PC-3 (cell line): Measurements from ENCODE around the gene ASB10. TPM values are rescaled to one million over a fixed set of nuclear protein-coding genes. Genes with fewer than 3 reads are reported as not detected.

Experiments
- ATAC-seq: fragments of 200-7000 bp; cut with Tn5 transposase; 2 replicates; pipeline ENCODE4 v1.9.1; 2020; ENCODE audit warnings: mild to moderate bottlenecking, moderate library complexity
- BruUV-seq: library from RNA; stranded (reverse); fragments of 400-500 nt; replicated peaks from 2 replicates; lab custom pipeline; 2021; lab: Mats Ljungman, UMichigan
- CTCF ChIA-PET: fragments of 300-600 bp; sonication (Branson Sonifier 250); formaldehyde crosslinking; loops from one replicate; lab custom pipeline; 2022; ENCODE audit warnings: antibody characterized with exemption; lab: Charles Lee
- POLR2A ChIA-PET: fragments of 300-600 bp; sonication (Branson Sonifier 250); formaldehyde crosslinking; loops from one replicate; lab custom pipeline; 2022; ENCODE audit warnings: antibody characterized with exemption; ENCODE audit not compliant: unreplicated experiment; lab: Charles Lee
- DNase-seq: peaks from one replicate; pipeline ENCODE4 v3.0.0-alpha.2; 2015
- H2AFZ ChIP-seq: fragments of 300-600 bp; sonication (generic); 2 replicates; pipeline ENCODE4 v1.6.0; 2016; ENCODE audit warnings: antibody characterized with exemption, low read length
- H3F3A ChIP-seq: fragments of 300-600 bp; sonication (generic); one replicate; pipeline ENCODE4 v1.6.0; 2017; ENCODE audit warnings: antibody characterized with exemption, low read length, control low read depth, mild to moderate bottlenecking; ENCODE audit not compliant: unreplicated experiment
- H3K27ac ChIP-seq: fragments of 300-600 bp; sonication (generic); 2 replicates; pipeline ENCODE4 v1.5.1; 2016; ENCODE audit warnings: mild to moderate bottlenecking, low read length
- H3K27me3 ChIP-seq: fragments of 300-600 bp; sonication (generic); 2 replicates; pipeline ENCODE4 v1.6.1; 2016; ENCODE audit warnings: low read length, mixed read lengths
- H3K36me3 ChIP-seq: fragments of 300-600 bp; sonication (generic); 2 replicates; pipeline ENCODE4 v1.6.1; 2016; ENCODE audit warnings: low read depth, mixed run types, low read length, mixed read lengths
- H3K4me1 ChIP-seq: fragments of 300-600 bp; sonication (generic); 2 replicates; pipeline ENCODE4 v1.5.1; 2016; ENCODE audit warnings: low read length; ENCODE audit not compliant: insufficient read depth
- H3K4me2 ChIP-seq: fragments of 300-600 bp; sonication (generic); 2 replicates; pipeline ENCODE4 v1.6.0; 2016; ENCODE audit warnings: low read length
- H3K4me3 ChIP-seq: fragments of 300-600 bp; sonication (generic); 2 replicates; pipeline ENCODE4 v1.5.1; 2016; ENCODE audit warnings: mild to moderate bottlenecking, low read length, mixed read lengths
- H3K79me2 ChIP-seq: fragments of 300-600 bp; sonication (generic); 2 replicates; pipeline ENCODE4 v1.6.1; 2017; ENCODE audit warnings: low read length, mixed read lengths
- H3K9ac ChIP-seq: fragments of 300-600 bp; sonication (generic); 2 replicates; pipeline ENCODE4 v1.6.0; 2016; ENCODE audit warnings: mild to moderate bottlenecking, low read length
- H3K9me2 ChIP-seq: fragments of 300-600 bp; sonication (generic); replicated peaks from 2 replicates; pipeline ENCODE4 v1.6.1; 2016; ENCODE audit warnings: mixed run types, low read length, mixed read lengths
- H3K9me3 ChIP-seq: fragments of 300-600 bp; sonication (generic); 2 replicates; pipeline ENCODE4 v1.6.1; 2016; ENCODE audit warnings: low read length, mixed read lengths
- H4K20me1 ChIP-seq: fragments of 300-600 bp; sonication (generic); 2 replicates; pipeline ENCODE4 v1.6.1; 2016; ENCODE audit warnings: low read length, mixed read lengths
- EZH2 ChIP-seq: fragments of 300-600 bp; sonication (generic); IDR thresholded peaks from one replicate; pipeline ENCODE4 v1.6.1; 2017; ENCODE audit warnings: antibody characterized with exemption, mild to moderate bottlenecking, low read length; ENCODE audit not compliant: unreplicated experiment
- EZH2phosphoT487 ChIP-seq: fragments of 300-600 bp; sonication (generic); IDR thresholded peaks from 2 replicates; pipeline ENCODE4 v1.6.1; 2018; ENCODE audit warnings: mild to moderate bottlenecking, antibody characterized with exemption, low read length, borderline replicate concordance
- intact Hi-C: fragments of 100-400 bp; cut with micrococcal nuclease; formaldehyde crosslinking; loops from 2 replicates; pipeline ENCODE4 v1.9.0; 2023
- total RNA-seq: library from RNA; depleted of rRNA; stranded (reverse); fragments of >200 nt; gene quantifications from 2 replicates; pipeline ENCODE4 v1.2.3, GENCODE V29; 2014
- TF ChIP-seq, protein P1 (sequence below): fragments of 300-600 bp; sonication (generic); conservative IDR thresholded peaks from 2 replicates; pipeline ENCODE4 v1.5.1; 2017; ENCODE audit warnings: antibody characterized with exemption, low read depth, mild to moderate bottlenecking, low read length

ASB10 gene
- total RNA-seq, 1 experiment from 2014 or later, result not detected

- intact Hi-C loops, result no loop called here
- no peaks in the 10 kb centered on the region for H3K9me3 ChIP-seq
- H3K27me3 ChIP-seq, result no peaks in the 10 kb centered on the region
- DNase-seq (no peak), ATAC-seq (no peak)
- H3K4me2 ChIP-seq, result no peak overlapping the region
- POLR2A ChIA-PET, result no interaction called here
- no peaks in the 10 kb centered on the region for H3K4me1 ChIP-seq
- H3K79me2 ChIP-seq, result no peaks in the 10 kb centered on the region
- CTCF ChIA-PET, result interaction anchor here (0.6 kb wide), 1 partner anchor 34 kb away, joined by 5 read pairs; no protein-coding TSS in a partner anchor
- H3K36me3 ChIP-seq, result no peaks in the 10 kb centered on the region; the same call in 1 of the 2 replicates
- no peak overlapping the region for H3K4me3 ChIP-seq
- BruUV-seq, result no TSS peak
- TF ChIP-seq EZH2, result no peak
- TF ChIP-seq, protein P1, sequence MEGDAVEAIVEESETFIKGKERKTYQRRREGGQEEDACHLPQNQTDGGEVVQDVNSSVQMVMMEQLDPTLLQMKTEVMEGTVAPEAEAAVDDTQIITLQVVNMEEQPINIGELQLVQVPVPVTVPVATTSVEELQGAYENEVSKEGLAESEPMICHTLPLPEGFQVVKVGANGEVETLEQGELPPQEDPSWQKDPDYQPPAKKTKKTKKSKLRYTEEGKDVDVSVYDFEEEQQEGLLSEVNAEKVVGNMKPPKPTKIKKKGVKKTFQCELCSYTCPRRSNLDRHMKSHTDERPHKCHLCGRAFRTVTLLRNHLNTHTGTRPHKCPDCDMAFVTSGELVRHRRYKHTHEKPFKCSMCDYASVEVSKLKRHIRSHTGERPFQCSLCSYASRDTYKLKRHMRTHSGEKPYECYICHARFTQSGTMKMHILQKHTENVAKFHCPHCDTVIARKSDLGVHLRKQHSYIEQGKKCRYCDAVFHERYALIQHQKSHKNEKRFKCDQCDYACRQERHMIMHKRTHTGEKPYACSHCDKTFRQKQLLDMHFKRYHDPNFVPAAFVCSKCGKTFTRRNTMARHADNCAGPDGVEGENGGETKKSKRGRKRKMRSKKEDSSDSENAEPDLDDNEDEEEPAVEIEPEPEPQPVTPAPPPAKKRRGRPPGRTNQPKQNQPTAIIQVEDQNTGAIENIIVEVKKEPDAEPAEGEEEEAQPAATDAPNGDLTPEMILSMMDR, result no peak
- TF ChIP-seq EZH2phosphoT487, result no peak
- no peaks in the 10 kb centered on the region for H3K9me2 ChIP-seq
- H3K9ac ChIP-seq, result no peak overlapping the region
- H4K20me1 ChIP-seq, result no peaks in the 10 kb centered on the region
- no peak overlapping the region for H2AFZ ChIP-seq
- no peaks in the 10 kb centered on the region for H3F3A ChIP-seq
- H3K27ac ChIP-seq, result no peak overlapping the region
These were observed 50.9 kb downstream of the ASB10 start for GRCh38 chr7:151135866-151136843.

- Histone ChIP-seq H3K4me3 (no peak overlapping the region), H4K20me1 (no peaks in the 10 kb centered on the region), H3K4me2 (no peak overlapping the region), H3K4me1 (no peaks in the 10 kb centered on the region), H2AFZ (no peak overlapping the region), H3K27me3 (no peaks in the 10 kb centered on the region), H3K9me3 (no peaks in the 10 kb centered on the region), H3K9me2 (no peaks in the 10 kb centered on the region), H3K27ac (no peak overlapping the region), H3K36me3 (peaks cover 2% of the 10 kb centered on the region; the same call in 1 of the 2 replicates), H3F3A (no peaks in the 10 kb centered on the region), H3K9ac (no peak overlapping the region), H3K79me2 (no peaks in the 10 kb centered on the region)
- POLR2A ChIA-PET, result no interaction called here
- BruUV-seq, result no TSS peak
- ATAC-seq (no peak), DNase-seq (no peak)
- TF ChIP-seq, protein P1, result no peak
- TF ChIP-seq EZH2phosphoT487 (no peak), EZH2 (no peak)
- intact Hi-C loops, result no loop called here
- CTCF ChIA-PET, result interaction anchor here (0.6 kb wide), 1 partner anchor 35 kb away, joined by 5 read pairs; no protein-coding TSS in a partner anchor
These were observed 51.6 kb downstream of the ASB10 start for GRCh38 chr7:151135525-151135845.
